ENCODE measurements around the gene IPO5.
A peak's percentile ranks its signal among the peaks of the same experiment; 100 is the strongest.

Gene IPO5

GRCh38 chr13:97921176-97921816, 32.2 kb upstream of the IPO5 start:
- TF ChIP-seq CTCF (IDR thresholded peaks at IDR 0.05; ENCODE audit: low read depth, low read length), result no peak
- peak; percentile 49 for DNase-seq (ENCODE audit: extremely low read depth, low read depth)

GRCh38 chr13:97928301-97928700, 25.2 kb upstream of the IPO5 start:
- TF ChIP-seq CTCF (IDR thresholded peaks at IDR 0.05; ENCODE audit: low read depth, low read length), result no peak
- DNase-seq (ENCODE audit: extremely low read depth, low read depth), result no peak

GRCh38 chr13:97932036-97932435, 21.4 kb upstream of the IPO5 start:
- no peak for TF ChIP-seq CTCF (IDR thresholded peaks at IDR 0.05; ENCODE audit: low read depth, low read length)
- DNase-seq (ENCODE audit: extremely low read depth, low read depth), result no peak

- no peak for DNase-seq (ENCODE audit: extremely low read depth, low read depth)
- no peak for TF ChIP-seq CTCF (IDR thresholded peaks at IDR 0.05; ENCODE audit: low read depth, low read length)
Measured at GRCh38 chr13:97932647-97933046, 20.8 kb upstream of the IPO5 start.

GRCh38 chr13:97933776-97934175, 19.7 kb upstream of the IPO5 start:
- no peak for DNase-seq (ENCODE audit: extremely low read depth, low read depth)
- TF ChIP-seq CTCF (IDR thresholded peaks at IDR 0.05; ENCODE audit: low read depth, low read length), result no peak

- no peak for TF ChIP-seq CTCF (IDR thresholded peaks at IDR 0.05; ENCODE audit: low read depth, low read length)
- no peak for DNase-seq (ENCODE audit: extremely low read depth, low read depth)
Measured at GRCh38 chr13:97934590-97934989, 18.9 kb upstream of the IPO5 start.

- TF ChIP-seq CTCF (IDR thresholded peaks at IDR 0.05; ENCODE audit: low read depth, low read length), result no peak
- no peak for DNase-seq (ENCODE audit: extremely low read depth, low read depth)
Measured at GRCh38 chr13:97935071-97935470, 18.4 kb upstream of the IPO5 start.
